ENCODE measurements around the gene SENP1.

The SENP1 gene

DNA sequence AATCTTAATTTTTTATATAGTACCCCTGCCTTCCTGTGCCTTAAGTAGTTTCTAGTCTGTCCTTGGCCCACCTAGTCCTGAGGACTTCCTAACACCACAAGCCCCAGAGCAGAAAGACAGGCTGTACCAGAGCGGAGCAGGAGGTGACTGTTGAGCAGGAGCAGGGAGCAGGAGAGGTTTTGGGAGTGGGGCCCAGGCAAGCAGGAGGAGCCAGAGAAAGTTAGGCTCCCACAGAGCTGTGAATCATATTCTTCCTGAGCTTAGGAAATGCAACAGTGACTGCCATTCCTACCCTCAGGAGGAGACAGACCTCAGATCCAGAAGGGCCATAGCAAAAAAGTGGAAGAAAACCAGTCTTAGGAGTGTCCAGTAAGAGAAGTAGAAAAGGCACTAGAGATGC is 73.3 kb downstream of the SENP1 start:
- DNase-seq: no peak

DNA sequence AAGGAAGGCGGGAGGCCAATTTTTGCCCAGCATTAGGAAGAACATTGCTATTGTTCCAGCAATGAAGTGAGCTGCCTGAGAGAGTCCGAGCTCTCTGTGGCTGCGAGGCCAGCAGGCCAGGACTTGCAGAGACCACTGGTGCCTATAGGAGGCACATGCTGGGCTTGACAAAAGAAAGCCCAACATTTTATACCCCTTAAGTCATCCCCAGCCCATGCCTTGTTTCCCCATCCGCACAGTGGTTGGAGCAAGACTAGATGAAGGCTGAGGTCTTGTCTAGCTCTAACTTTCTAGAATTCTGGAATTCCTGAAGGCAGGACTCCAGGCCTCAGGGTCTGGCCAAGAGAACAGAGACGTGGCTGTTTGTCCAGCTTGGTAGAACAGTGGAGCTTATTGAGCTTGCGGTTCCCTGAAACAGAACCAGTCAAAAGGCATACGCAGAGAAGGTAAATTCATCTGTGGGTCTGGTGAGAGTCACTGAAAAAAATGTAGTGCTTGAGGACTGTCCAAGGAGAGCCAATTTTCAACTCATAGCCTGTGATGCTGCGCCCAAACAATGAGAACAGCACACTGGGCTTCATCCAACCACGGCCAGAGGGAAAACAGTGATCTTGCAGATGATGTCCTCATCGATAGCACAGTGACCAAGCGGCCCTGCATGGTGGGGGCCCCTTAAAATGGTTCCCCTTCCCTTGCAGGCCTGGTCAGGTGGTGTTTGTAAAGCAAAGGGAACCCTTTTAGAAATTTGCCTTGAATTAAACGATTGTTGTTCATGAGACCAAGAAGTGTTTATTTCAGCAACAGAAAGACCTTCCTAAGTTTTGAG is 74.5 kb downstream of the SENP1 start:
- DNase-seq: no peak

DNA sequence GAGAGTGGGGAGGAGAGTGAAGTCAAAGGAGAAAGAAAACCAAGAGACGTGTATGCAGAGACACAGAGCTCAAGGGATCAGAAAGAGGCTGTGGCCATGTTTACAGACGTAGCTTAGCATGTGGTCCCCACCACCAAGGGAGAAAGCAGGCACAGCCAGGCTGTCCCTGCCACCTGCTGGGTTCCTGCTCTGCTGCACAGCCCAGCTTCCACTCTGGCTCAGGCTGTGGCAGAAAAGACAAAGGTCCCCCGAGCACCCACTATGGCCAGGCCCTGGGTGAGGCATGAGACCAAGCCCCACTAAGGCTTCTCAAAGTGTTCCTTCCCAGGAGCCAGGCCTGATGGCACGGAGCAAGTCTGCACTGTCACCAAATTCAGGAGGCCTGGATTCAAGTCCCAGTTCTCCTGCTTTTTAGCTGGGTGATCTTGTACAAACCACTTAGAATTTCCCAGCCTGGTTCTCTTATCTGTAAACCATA is 75.7 kb downstream of the SENP1 start:
- DNase-seq: no peak

DNA sequence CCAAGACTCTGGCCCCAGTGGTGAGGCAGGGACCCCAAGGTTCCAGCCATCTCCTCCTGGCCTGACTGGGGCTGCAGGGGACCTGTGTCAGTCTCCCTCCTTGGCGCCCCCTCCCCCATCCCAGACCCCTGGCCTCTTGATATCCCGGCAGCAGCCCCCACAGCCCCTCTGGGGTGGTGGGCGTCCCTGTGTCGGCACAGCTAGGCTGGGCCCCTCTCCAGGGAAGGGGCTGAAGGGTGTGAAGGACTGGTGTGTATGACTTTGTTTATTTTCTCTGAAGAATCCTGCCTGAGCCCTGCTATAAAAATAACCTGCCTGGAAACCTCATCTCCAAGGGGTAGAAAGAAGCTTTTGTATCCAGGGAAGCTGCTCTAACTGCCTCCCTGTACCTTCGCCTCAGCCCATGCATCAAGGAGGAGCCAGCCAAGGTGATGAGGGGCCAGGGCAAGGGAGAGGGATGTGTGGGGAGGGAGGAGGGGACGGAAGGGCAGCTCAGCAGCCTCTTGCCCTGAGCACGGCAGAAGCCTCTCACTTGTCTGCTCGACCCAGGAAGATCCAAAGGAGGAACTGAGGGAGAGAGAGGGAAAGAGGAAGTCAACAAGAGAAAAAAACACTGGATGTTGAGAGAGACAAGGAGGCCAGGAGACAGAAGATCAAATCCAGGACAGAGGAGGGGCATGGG is 76.2 kb downstream of the SENP1 start:
- no peak for DNase-seq

DNA sequence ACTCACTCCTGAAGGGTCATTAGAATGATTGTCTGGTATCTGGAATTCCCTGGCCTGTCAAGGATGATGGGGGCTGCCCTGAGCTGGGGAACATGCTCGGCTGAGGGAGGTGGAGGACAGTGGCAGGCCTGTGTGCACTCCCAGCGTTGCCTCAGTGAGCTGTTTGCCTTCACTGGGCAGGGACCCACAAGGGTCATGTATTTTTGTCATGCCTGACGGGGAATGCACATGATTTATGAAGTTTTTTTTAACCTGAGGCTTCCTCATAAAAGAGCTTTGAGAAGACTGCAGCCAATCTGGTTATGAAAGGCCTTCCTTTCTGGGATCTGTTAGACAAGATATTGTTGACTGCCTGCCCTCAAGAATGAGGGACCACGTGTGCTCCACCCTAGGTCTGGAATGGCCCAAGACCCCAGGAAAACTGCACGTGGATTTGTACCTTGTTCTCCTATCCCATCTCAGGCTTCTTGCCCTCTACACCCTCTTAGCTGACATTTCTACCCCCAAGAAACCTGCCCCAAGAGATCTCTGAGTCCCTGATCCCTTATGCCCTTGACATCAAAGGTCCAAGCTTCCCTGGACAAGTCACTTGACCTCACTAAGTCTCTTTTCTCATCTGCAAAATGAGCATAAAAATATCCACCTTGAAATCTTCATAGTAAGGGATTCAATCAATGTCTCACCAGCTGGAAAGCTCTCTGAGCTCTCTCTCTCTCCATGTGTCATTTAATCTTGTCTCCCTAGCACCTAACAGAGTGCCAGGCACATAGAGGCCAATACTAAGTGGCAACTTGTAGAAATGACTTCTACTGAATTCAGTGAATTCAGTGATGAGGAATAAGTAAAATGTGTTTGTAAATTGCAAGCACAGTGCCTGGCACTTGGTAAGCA is 77.1 kb downstream of the SENP1 start:
- DNase-seq: no peak

DNA sequence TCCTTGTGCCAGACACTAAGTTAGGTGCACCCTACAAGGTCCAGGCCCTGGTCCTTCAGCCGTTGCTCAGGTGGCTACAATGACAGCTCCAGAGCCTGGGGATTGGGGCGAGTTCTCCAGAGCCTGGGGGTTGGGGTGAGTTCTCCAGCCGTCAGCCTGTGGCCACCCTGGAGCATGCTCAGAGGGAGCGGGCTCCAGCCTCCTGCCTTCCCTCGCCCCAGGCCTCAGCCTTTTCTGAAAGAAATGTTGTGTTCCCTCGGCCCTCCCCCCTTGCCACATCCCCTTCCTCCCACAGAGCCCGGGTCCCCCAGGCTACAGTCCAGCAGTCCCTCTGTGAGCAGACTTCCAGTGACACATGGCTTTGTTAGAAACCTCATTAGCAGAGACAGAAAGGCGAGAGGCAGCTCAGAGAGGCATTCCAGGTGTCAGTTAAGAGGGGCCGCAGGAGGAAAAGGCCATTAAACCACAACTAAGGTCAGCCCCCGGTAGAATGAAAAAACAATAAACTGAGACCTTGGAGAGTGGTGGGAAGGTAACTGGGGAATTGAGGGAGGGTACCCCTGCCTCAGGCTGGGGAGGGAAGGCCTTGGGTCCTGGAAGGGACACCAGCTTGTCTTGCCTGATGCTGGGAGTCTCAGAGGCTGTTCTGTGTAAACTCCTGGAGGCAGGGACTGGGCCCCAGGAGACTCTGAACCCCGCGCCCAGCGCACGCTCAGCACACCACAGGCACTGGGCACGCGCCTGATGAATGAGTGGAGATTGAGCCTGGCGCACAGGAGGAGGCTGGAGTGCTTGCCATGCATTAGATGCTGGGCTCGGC is 78.5 kb downstream of the SENP1 start:
- DNase-seq: no peak

DNA sequence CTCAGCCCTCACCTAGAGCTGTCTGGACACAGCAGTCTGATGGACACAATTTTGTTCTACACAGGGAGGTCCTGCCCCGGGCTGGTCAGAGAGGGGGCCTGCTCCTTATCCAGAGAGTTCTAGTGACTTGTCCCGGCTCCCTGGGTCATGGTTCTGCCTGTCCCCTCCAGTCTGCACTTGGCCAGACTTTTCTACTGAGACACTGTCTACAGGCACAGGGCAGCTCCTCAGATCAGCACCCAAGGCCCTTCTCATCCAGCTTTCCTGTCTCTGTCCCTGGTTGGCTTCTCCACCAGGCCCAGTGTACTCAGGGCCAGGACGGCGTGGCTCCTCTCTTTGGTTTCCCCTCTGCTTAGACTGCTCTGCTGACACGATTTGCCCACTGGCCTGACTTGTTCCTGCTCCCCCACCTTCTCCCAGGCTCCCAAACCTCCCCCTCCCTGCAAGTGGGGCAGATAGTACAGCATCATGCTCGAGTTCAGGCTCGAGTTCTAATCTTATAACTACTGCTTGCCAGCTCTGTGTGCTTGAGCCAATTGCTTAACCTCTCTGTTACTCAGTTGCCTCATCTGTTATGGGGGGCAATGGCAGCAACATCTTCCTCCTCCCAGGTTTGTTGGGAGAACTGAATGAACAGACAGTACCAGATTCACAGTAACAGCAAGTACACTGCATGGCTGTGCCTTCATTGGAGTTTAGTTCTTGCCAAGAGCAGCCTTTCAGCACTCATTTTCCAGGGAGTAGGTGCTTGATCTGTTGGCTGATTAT is 79.6 kb downstream of the SENP1 start:
- DNase-seq: no peak

DNA sequence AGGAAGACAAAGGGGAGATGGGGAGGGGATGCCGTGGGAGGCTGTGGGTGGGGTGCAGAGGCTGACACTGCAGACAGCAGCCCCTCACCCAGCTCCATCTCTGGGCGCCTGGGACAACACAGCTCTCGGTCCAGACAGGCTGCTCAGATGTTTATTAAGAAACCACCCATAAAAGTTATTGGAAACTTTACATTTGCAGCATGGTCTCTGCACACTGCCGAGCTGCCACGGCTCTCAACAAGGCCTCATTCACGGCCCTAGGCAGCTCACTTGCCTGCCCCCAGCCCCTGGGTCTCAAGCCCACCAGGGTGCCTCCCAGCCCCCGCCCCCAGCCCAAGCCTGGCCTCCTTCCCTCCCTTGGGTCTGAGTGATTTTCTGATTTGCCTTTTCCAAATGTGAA is 80.6 kb downstream of the SENP1 start:
- DNase-seq: no peak

DNA sequence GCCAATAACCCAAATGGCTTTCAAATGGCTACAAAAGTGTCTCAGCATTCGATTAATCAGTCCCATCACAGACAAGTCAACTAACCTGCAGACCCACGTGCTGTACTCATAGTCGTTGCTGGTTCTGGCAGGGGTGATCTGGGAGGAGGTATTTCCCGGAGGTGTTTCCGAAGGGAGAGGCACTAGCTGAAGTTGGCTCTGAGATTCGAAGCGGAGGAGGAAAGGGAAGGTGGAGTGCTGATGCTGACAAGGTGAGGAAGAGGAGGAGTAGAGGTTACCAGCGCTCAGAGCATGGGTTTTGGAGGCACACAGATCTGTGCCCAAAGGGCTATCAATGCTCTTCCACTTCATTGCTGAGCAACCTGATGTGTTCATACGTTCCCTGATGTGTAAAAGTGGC is 81.1 kb downstream of the SENP1 start:
- DNase-seq: no peak

DNA sequence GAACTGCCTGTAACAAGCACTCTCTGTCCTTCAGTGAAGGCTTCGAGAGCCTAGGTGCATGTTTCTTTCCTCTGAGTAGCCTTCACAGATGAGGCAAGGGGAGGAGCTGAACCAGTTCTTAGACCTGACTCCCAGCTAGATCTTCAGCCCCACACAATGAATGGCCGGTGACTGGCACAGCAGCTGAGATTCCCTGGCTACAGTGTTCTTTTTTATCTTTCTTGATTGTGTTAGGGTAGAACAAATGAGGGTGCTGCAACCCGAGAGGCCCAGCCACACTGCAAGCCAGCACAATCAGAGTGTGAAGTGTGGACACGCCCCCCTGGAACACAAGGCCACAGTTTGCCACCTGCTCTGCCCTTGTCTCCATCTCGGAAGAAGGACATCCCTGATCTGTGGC is 82.5 kb downstream of the SENP1 start:
- DNase-seq: no peak

DNA sequence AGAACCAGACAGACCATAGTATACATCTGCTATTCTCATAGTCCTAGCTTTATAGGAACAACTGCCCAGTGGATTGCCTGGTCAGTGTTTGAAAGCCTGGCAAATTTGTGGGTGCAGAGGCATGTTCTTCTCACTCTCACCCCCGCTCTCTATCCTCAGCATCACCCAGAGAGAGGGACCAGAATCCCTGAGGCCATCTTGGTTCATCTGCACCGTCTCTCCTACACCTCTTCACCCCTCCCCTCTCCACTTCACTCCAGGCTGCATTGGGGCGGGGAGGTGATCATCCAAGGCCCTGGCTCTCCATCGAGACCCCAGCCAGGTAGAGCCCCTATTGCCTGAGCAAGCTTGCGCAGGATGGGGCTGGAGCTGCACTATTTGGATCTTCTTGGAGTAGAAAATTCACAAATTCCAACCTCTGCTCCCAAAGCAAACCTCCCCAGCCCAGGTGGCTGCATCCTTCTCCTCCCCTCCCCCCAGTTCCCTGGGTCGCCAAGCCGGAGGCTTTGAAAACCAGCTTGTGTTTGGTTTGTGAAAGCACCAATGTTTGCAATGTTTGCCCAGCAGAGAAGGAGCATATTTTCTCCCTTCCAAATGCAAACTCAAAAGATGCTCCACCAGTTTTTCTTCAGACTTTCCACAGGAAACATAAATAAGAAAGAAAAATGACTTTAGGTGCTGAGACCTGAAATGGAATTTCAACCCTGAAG is 83.0 kb downstream of the SENP1 start:
- DNase-seq: no peak

DNA sequence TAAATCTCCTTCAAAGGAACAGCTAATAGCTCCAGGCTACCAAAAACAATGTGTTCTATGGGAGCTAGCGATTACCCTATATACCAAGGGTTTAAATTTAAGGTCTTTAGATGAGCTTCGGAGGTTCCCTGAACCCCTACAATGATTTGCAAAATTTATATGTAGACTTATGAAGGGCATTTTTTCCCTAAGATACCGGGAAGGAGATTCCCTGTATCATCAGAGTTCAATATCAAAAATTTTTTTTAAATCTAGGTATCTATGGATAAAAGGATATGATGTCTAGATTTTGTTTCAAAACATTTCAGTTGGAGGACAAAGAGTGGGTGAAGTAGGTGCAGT is 83.7 kb downstream of the SENP1 start:
- DNase-seq: no peak

DNA sequence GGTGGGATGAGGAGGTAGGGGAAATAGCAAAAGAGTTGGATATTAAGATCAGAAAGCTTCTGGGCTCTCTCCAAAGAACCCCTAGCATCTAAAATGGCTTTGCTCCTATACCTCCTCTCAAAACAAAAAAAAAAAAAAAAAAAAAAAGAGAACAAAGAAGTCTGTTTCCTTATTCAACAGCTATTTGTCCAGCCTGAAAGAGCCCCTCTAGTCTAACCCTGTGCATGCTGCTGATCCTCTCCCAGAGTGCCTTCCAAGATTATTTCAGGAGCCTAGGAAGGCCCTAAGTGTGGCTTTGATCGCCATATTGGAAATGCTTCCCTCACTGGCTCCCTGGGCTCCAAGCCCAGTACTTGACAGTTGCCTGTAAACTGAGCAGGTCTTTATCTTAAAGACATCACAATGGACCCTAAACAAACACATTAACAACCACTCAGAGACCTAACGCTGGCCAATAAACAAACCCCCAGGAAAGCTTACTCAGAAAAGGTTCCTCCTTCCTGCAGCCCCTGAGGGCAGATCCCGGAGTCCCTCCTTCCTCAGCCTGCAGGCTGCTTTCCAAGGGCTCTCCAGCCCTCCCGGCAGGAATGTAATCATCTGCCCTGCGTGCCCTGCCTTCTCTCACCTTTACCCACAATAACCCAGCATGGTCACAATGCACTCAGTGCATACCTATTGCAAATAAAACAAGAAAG is 84.2 kb downstream of the SENP1 start:
- DNase-seq: no peak

DNA sequence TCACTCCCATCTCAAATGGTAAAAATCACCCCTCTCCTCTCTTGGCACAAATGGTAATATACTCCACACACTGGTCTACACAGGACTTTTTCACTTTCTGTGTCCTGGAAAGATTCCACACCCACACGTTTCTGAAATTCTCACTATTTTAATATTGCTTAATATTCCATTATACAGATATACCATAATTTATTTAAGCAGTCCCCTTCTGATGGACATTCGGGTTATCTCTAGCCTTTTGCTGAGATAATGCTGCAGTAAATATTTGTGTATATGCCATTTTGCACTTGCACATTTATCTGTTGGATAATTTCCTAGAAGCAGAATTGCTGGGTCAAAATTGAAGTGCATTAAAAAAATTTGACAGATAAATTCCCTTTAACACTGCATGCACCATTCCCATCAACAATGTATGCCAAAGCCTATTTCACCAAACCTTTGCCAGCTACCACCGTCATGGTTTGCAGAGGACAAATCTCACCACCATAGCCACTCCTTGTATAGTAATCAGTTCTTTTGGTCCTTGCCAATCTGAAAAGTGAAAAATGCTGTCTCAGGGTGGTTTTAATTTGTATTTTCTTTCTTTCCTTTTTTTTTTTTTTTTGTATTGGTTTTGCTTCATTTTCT is 86.1 kb downstream of the SENP1 start:
- DNase-seq: no peak

DNA sequence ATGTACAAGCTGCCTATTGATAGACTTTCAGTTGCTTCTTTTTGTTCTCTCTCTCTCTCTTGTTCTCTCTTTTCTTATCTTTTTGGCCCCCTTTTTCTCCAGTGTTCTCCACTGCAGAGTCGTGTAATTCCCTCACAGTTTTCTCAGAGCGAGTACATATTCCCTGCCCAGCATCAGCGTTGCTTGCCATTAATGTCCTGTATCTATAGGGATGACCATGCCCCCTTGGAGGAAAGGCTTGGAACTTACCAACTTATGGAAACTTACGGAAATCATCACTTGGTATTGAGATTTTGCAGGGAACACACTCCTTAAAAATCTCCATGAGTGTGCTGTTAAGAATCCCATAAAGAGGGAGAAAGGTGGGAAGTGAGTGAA is 87.3 kb downstream of the SENP1 start:
- DNase-seq: no peak

DNA sequence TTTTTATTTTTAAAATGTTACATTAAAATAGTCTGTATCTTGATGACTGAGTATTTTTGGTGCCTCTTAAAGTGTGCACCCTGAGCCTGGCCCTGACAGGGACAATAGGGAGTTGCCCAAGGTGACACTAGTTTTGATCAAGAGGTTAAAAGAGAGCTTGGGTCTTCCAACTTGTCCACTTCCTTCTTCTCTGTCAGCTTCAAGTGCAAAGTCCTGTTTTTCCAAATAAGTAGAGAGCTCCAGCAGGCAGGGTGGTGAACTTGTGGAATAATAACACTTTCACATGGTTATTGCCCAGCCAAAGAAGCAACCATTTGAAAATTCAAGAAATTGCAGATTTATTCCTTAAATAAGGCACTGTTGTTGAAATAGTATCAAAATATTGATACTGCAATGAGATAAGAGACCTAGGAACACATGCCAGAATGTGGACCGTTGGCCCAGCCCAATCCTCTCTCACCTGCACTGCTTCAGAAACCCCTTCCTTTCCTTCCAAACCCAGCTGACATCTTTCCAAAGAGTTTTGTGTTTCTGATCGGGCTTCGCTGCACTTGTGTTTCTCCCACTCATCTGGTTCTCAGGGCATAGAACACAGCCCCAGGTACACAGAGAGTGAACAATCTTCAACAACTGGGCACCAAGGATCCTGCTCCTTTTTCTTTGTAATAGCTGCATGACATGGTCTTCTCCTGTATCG is 87.8 kb downstream of the SENP1 start:
- no peak for DNase-seq

DNA sequence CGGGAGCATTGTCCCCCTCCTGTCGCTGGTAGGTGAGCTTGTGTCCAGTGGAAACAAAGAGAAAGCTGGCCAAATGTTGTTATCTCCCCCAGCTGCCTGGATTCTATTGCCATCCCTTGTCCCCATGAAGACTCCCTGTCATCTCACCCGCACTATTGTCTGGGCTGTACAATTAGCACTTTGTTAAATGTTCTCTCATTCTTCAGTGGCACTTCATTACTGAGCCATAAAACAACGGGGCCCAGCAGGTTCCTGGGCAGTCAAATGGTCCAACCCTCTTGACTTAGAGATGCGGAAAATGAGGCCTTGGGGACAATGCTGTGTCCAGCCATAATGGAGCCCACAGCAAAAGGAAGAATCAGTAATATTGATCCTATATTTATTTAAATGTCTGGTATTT is 88.4 kb downstream of the SENP1 start:
- DNase-seq: no peak

DNA sequence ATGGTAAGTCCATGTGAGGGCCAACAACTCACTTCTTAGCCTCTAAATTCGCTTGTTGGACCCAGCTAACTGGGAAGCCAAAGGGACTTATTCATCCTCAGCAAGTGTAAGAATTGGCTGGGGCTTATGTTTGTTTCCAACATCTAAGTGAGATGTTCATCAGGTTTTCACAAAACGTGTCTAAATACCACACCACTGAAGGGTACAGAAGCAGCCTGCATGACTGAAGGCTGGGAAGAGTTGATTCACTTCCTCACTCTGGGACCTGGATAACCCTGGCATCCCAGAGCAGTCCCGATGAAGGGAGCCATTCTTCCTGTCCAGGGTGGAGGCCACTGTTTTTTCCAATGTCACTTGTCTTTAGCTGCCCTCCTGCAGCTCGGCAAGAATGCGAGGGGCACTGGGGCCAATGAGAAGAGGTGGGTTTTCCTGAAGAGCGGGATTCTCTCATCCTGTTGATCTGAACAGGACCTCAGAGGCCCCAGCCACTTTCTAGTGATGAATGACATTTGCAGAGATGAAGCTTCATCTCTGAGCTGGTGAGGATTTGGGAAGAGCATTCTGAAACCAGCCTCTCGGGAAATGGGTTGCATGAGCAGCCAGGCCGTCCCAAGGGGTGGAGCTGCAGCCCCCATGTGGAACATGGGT is 89.4 kb downstream of the SENP1 start:
- DNase-seq: no peak

DNA sequence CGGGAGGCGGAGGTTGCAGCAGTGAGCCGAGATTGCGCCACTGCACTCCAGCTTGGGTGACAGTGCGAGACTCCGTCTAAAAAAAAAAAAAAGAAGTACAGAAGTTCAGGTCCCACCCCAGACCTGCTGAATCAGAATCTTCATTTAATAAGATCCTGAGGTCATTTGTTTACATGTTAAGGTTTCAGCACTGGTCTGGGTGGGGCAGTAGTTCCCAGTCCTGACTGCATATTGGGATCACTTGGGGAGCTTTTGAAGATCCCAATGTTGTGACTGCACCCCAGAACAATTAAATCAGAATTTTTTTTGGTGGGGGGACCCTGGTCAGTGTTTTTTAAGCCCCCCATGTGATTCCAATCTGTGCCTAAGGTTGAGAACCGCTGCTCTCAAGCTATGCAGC is 89.9 kb downstream of the SENP1 start:
- DNase-seq: no peak
